GM12891 (cell line): ENCODE results near the gene RMND5B.

Source experiments
- POLR2A ChIP-seq: IDR thresholded peaks from 2 replicates; pipeline ENCODE4 v1.6.1; 2011; ENCODE audit warnings: low read depth, low read length, control low read depth
- POLR2AphosphoS5 ChIP-seq: IDR thresholded peaks from 2 replicates; pipeline ENCODE4 v1.6.1; 2011; ENCODE audit warnings: low read depth, low read length, control low read depth
- POU2F2 ChIP-seq: IDR thresholded peaks from 2 replicates; pipeline ENCODE4 v1.6.1; 2011; ENCODE audit warnings: low read depth, mild to moderate bottlenecking, control low read depth, low read length, moderate library complexity
- SPI1 ChIP-seq: IDR thresholded peaks from 2 replicates; pipeline ENCODE4 v1.6.1; 2011; ENCODE audit warnings: low read depth, low read length, control low read depth
- TAF1 ChIP-seq: IDR thresholded peaks from 2 replicates; pipeline ENCODE4 v1.6.1; 2011; ENCODE audit warnings: low read depth, low read length, control low read depth

GRCh38 chr5:178129296-178129695, 1.5 kb upstream of the RMND5B start:
- TF ChIP-seq POLR2A (no peak), POLR2AphosphoS5 (no peak), POU2F2 (no peak), TAF1 (no peak), SPI1 (no peak)
